Type B pancreatic cell (in vitro differentiated cells): ENCODE measurements around the gene PCDHGB7. TPM values are rescaled to one million over a fixed set of nuclear protein-coding genes. Genes with fewer than 3 reads are reported as not detected.

Experiments used
- DNase-seq: peaks from one replicate; pipeline ENCODE4 v3.0.0; 2021; ENCODE audit warnings: mixed read lengths; ENCODE audit not compliant: unreplicated experiment; ENCODE audit errors: extremely low spot score
- H3K27ac Mint-ChIP-seq: 2 replicates; pipeline ENCODE4 v1.8.0; 2021; ENCODE audit warnings: mild to moderate bottlenecking, mixed read lengths
- H3K27me3 Mint-ChIP-seq: 2 replicates; pipeline ENCODE4 v1.8.0; 2021; ENCODE audit warnings: mixed read lengths
- H3K36me3 Mint-ChIP-seq: 2 replicates; pipeline ENCODE4 v1.8.0; 2021; ENCODE audit warnings: mixed read lengths
- H3K4me1 Mint-ChIP-seq: one replicate; pipeline ENCODE4 v1.8.0; 2021; ENCODE audit warnings: mixed read lengths; ENCODE audit not compliant: unreplicated experiment
- H3K4me3 Mint-ChIP-seq: 2 replicates; pipeline ENCODE4 v1.8.0; 2021; ENCODE audit warnings: mild to moderate bottlenecking, mixed read lengths
- H3K9me3 Mint-ChIP-seq: 2 replicates; pipeline ENCODE4 v1.8.0; 2021; ENCODE audit warnings: mixed read lengths
- CTCF ChIP-seq: fragments of 200-600 bp; sonication (generic); conservative IDR thresholded peaks from 2 replicates; pipeline ENCODE4 v1.5.0; 2021; ENCODE audit warnings: antibody characterized with exemption, mild to moderate bottlenecking
- total RNA-seq: library from RNA; stranded (reverse); gene quantifications from 2 replicates; pipeline ENCODE4 v1.2.1, GENCODE V29; 2021; ENCODE audit warnings: low replicate concordance

Gene PCDHGB7
- total RNA-seq, 1 donor from 2014 or later = 8.5 TPM

- peaks cover 12% of the 10 kb centered on the region for H3K9me3 Mint-ChIP-seq
- DNase-seq = no peak
- H3K4me3 Mint-ChIP-seq = no peak overlapping the region
- no peaks in the 10 kb centered on the region for H3K4me1 Mint-ChIP-seq
- H3K36me3 Mint-ChIP-seq = peaks cover 31% of the 10 kb centered on the region
- no peak for TF ChIP-seq CTCF
- no peaks in the 10 kb centered on the region for H3K27me3 Mint-ChIP-seq
- H3K27ac Mint-ChIP-seq = no peak overlapping the region
These were observed 22.1 kb downstream of the PCDHGB7 start for GRCh38 chr5:141439411-141440141.

DNA sequence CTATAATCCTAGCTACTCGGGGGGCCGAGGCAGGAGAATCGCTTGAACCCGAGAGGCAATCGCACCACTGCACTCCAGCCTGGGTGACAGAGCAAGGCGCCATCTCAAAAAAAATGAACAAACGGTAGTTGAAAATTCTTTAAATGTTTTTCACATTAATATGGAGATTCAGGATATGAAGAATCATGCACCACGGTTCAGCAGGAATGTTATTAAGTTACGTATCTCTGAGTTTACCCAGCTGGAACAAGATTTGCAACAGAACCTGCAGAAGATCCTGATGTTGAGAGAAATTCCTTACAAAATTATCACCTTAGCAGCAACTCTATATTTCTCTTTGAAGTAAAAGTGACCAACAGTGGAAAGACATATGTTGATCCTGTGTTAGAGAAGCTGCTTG is 22.9 kb downstream of the PCDHGB7 start:
- Mint-ChIP-seq H3K36me3 (peaks cover 31% of the 10 kb centered on the region), H3K4me3 (no peak overlapping the region), H3K27me3 (no peaks in the 10 kb centered on the region), H3K9me3 (peaks cover 15% of the 10 kb centered on the region), H3K27ac (no peak overlapping the region), H3K4me1 (no peaks in the 10 kb centered on the region)
- TF ChIP-seq CTCF = no peak
- no peak for DNase-seq

- peaks cover 38% of the 10 kb centered on the region for H3K36me3 Mint-ChIP-seq
These were observed 24.2 kb downstream of the PCDHGB7 start for GRCh38 chr5:141441571-141442170.

GRCh38 chr5:141465351-141465750 is 47.9 kb downstream of the PCDHGB7 start:
- no peaks in the 10 kb centered on the region for H3K4me1 Mint-ChIP-seq
- peaks cover 21% of the 10 kb centered on the region for H3K36me3 Mint-ChIP-seq
- DNase-seq = no peak
- H3K27ac Mint-ChIP-seq = no peak overlapping the region
- no peaks in the 10 kb centered on the region for H3K27me3 Mint-ChIP-seq
- H3K9me3 Mint-ChIP-seq = peaks cover 6% of the 10 kb centered on the region
- no peak for TF ChIP-seq CTCF
- no peak overlapping the region for H3K4me3 Mint-ChIP-seq

More at GRCh38 chr5:141441571-141442170, 24.2 kb downstream of the PCDHGB7 start:
- H3K4me1 Mint-ChIP-seq = no peaks in the 10 kb centered on the region
- H3K27me3 Mint-ChIP-seq = no peaks in the 10 kb centered on the region
- H3K4me3 Mint-ChIP-seq = no peak overlapping the region
- peaks cover 21% of the 10 kb centered on the region for H3K9me3 Mint-ChIP-seq
- no peak for DNase-seq
- TF ChIP-seq CTCF = no peak
- no peak overlapping the region for H3K27ac Mint-ChIP-seq

Other genes starting within 250 kb of the PCDHGB7 start
- 0.29 and 0.63 TPM in 2 replicates for gene PCDHB7, start 245.0 kb upstream of the PCDHGB7 start, total RNA-seq
- gene PCDHB8, start 239.9 kb upstream of the PCDHGB7 start, total RNA-seq = 0.99 and 3.9 TPM in 2 replicates
- gene PCDHB16, start 235.3 kb upstream of the PCDHGB7 start, total RNA-seq = 3.1 and 6.9 TPM in 2 replicates
- gene PCDHB9, start 230.5 kb upstream of the PCDHGB7 start, total RNA-seq = 2.2 and 2.8 TPM in 2 replicates
- gene PCDHB10, start 225.3 kb upstream of the PCDHGB7 start, total RNA-seq = 2.1 and 3.2 TPM in 2 replicates
- gene PCDHB11, start 218.1 kb upstream of the PCDHGB7 start, total RNA-seq = 2.0 and 3.3 TPM in 2 replicates
- 1.4 and 2.3 TPM in 2 replicates for gene PCDHB12, start 209.0 kb upstream of the PCDHGB7 start, total RNA-seq
- gene PCDHB13, start 203.8 kb upstream of the PCDHGB7 start, total RNA-seq = 2.3 and 4.7 TPM in 2 replicates
- gene PCDHB14, start 194.3 kb upstream of the PCDHGB7 start, total RNA-seq = 3.1 and 3.7 TPM in 2 replicates
- gene PCDHB15, start 172.3 kb upstream of the PCDHGB7 start, total RNA-seq = 3.3 and 3.8 TPM in 2 replicates
- 0.45 and 0.92 TPM in 2 replicates for gene SLC25A2, start 113.6 kb upstream of the PCDHGB7 start, total RNA-seq
- 87.0 and 92.0 TPM in 2 replicates for gene TAF7, start 96.9 kb upstream of the PCDHGB7 start, total RNA-seq
- 0.31 and 0.74 TPM in 2 replicates for gene PCDHGA1, start 87.2 kb upstream of the PCDHGB7 start, total RNA-seq
- 0.17 and 0.69 TPM in 2 replicates for gene PCDHGA2, start 78.9 kb upstream of the PCDHGB7 start, total RNA-seq
- gene PCDHGA3, start 73.8 kb upstream of the PCDHGB7 start, total RNA-seq = 0.27 and 2.3 TPM in 2 replicates
- gene PCDHGB1, start 67.6 kb upstream of the PCDHGB7 start, total RNA-seq = 1.1 and 1.8 TPM in 2 replicates
- gene PCDHGA4, start 62.7 kb upstream of the PCDHGB7 start, total RNA-seq = 0.75 and 1.5 TPM in 2 replicates
- gene PCDHGB2, start 57.7 kb upstream of the PCDHGB7 start, total RNA-seq = 0.94 and 0.95 TPM in 2 replicates
- 0.39 and 0.88 TPM in 2 replicates for gene PCDHGA5, start 53.5 kb upstream of the PCDHGB7 start, total RNA-seq
- 0.39 and 1.2 TPM in 2 replicates for gene PCDHGB3, start 47.4 kb upstream of the PCDHGB7 start, total RNA-seq
- 0.41 and 0.86 TPM in 2 replicates for gene PCDHGA6, start 43.8 kb upstream of the PCDHGB7 start, total RNA-seq
- gene PCDHGA7, start 34.9 kb upstream of the PCDHGB7 start, total RNA-seq = 0.31 and 0.40 TPM in 2 replicates
- gene PCDHGB4, start 30.0 kb upstream of the PCDHGB7 start, total RNA-seq = 13.0 and 15.6 TPM in 2 replicates
- gene PCDHGA8, start 25.0 kb upstream of the PCDHGB7 start, total RNA-seq = 1.3 and 2.1 TPM in 2 replicates
- gene PCDHGB5, start 19.7 kb upstream of the PCDHGB7 start, total RNA-seq = 2.6 and 8.1 TPM in 2 replicates
- 0.97 and 2.2 TPM in 2 replicates for gene PCDHGA9, start 14.9 kb upstream of the PCDHGB7 start, total RNA-seq
- gene PCDHGB6, start 9.7 kb upstream of the PCDHGB7 start, total RNA-seq = 4.9 and 39.4 TPM in 2 replicates
- gene PCDHGA10, start 4.7 kb upstream of the PCDHGB7 start, total RNA-seq = 9.8 and 18.5 TPM in 2 replicates
- 2.6 TPM in 2 replicates for gene PCDHGA11, start 3.4 kb downstream of the PCDHGB7 start, total RNA-seq
- 1.2 and 1.7 TPM in 2 replicates for gene PCDHGA12, start 12.8 kb downstream of the PCDHGB7 start, total RNA-seq
- 11.0 and 60.3 TPM in 2 replicates for gene PCDHGC3, start 58.3 kb downstream of the PCDHGB7 start, total RNA-seq
- gene PCDHGC4, start 67.4 kb downstream of the PCDHGB7 start, total RNA-seq = 0.38 and 4.0 TPM in 2 replicates
- 0.45 and 1.9 TPM in 2 replicates for gene PCDHGC5, start 71.4 kb downstream of the PCDHGB7 start, total RNA-seq
- 79.6 and 103 TPM in 2 replicates for gene DIAPH1, start 201.3 kb downstream of the PCDHGB7 start, total RNA-seq
- gene HDAC3, start 219.2 kb downstream of the PCDHGB7 start, total RNA-seq = 65.8 and 87.8 TPM in 2 replicates
- gene RELL2, start 219.3 kb downstream of the PCDHGB7 start, total RNA-seq = 6.9 and 8.1 TPM in 2 replicates
- 28.5 and 29.4 TPM in 2 replicates for gene FCHSD1, start 233.7 kb downstream of the PCDHGB7 start, total RNA-seq